Suprapubic skin (tissue), 4 donors: ENCODE data around the gene RSRP1. TPM values are rescaled to one million over a fixed set of nuclear protein-coding genes. Genes with fewer than 3 reads are reported as not detected.

Experiments used
- DNase-seq, 2 donors: peaks; one replicate each; pipeline ENCODE4 v3.0.0-alpha.2; 2019; ENCODE audit warnings: low spot score in 2 of 2
- H3K27ac ChIP-seq: fragments of 200-600 bp; sonication (generic); one replicate; pipeline ENCODE4 v1.5.1; 2019
- H3K27me3 ChIP-seq: fragments of 200-600 bp; sonication (generic); one replicate; pipeline ENCODE4 v1.5.1; 2019
- H3K36me3 ChIP-seq: fragments of 200-600 bp; sonication (generic); one replicate; pipeline ENCODE4 v1.5.1; 2019
- H3K4me1 ChIP-seq: fragments of 200-600 bp; sonication (generic); one replicate; pipeline ENCODE4 v1.5.1; 2019
- H3K4me3 ChIP-seq: fragments of 200-600 bp; sonication (generic); one replicate; pipeline ENCODE4 v1.5.1; 2019; ENCODE audit warnings: mild to moderate bottlenecking
- H3K9me3 ChIP-seq: fragments of 200-600 bp; sonication (generic); one replicate; pipeline ENCODE4 v1.5.1; 2019
- CTCF ChIP-seq, 2 donors: fragments of 200-600 bp in 1 of 2; fragments of 450-650 bp in 1 of 2; sonication (generic) in 1 of 2; IDR thresholded peaks; one replicate each; pipeline ENCODE4 v1.5.1; 2016 to 2019; ENCODE audit warnings: antibody characterized with exemption in 2 of 2, mild to moderate bottlenecking in 1 of 2, moderate library complexity in 1 of 2
- EP300 ChIP-seq: sonication (generic); formaldehyde crosslinking; IDR thresholded peaks from one replicate; pipeline ENCODE4 v1.6.1; 2017; ENCODE audit warnings: antibody characterized with exemption
- POLR2A ChIP-seq, 2 donors: fragments of 450-650 bp; IDR thresholded peaks; one replicate each; pipeline ENCODE4 v1.6.1; 2017; ENCODE audit warnings: antibody characterized with exemption in 2 of 2, mild to moderate bottlenecking in 2 of 2, moderate library complexity in 2 of 2
- POLR2AphosphoS5 ChIP-seq, 3 donors: sonication (generic); formaldehyde crosslinking; IDR thresholded peaks; one replicate each; pipeline ENCODE4 v1.6.1; 2017; ENCODE audit warnings: antibody characterized with exemption in 3 of 3
- WGBS: methylation state at CpG from one replicate; pipeline ENCODE4 v1.1.5; 2018; 5-methylcytosine and 5-hydroxymethylcytosine counted together
- total RNA-seq, 4 donors: library from RNA; depleted of rRNA; stranded (reverse); fragments of >200 nt; gene quantifications; one replicate each; pipeline ENCODE4 v1.1.0, GENCODE V29; 2016

RSRP1 gene
- total RNA-seq, 4 donors from 2014 or later = 78.9 to 304 (median 120) TPM

- DNase-seq = no peak
- Histone ChIP-seq H3K9me3 (no peaks in the 10 kb centered on the region), H3K4me1 (peaks cover 31% of the 10 kb centered on the region), H3K27ac (peak overlapping the region; percentile 83), H3K4me3 (peak overlapping the region; percentile 2), H3K27me3 (peaks cover 1% of the 10 kb centered on the region), H3K36me3 (no peaks in the 10 kb centered on the region)
- TF ChIP-seq POLR2AphosphoS5 (IDR thresholded peaks at IDR 0.05) = no peak
- no peak for TF ChIP-seq CTCF (IDR thresholded peaks at IDR 0.05)
- no peak for TF ChIP-seq POLR2A (IDR thresholded peaks at IDR 0.05)
- no peak for TF ChIP-seq EP300
- WGBS = 21% methylated on average over 11 of the region's 11 CpGs
Measured at GRCh38 chr1:25197982-25198662, 49.1 kb downstream of the RSRP1 start.

GRCh38 chr1:25197235-25197975 lies 49.8 kb downstream of the RSRP1 start:
- no peak for DNase-seq
- Histone ChIP-seq H3K9me3 (no peaks in the 10 kb centered on the region), H3K36me3 (no peaks in the 10 kb centered on the region), H3K27me3 (peaks cover 4% of the 10 kb centered on the region), H3K4me3 (no peak overlapping the region), H3K4me1 (peaks cover 31% of the 10 kb centered on the region), H3K27ac (peak overlapping the region; percentile 83)
- WGBS = 67% methylated on average over 17 of the region's 20 CpGs
- TF ChIP-seq CTCF (IDR thresholded peaks at IDR 0.05) (no peak), EP300 (no peak), POLR2A (IDR thresholded peaks at IDR 0.05) (no peak), POLR2AphosphoS5 (IDR thresholded peaks at IDR 0.05) (no peak)

GRCh38 chr1:25196830-25197229 lies 50.4 kb downstream of the RSRP1 start:
- Histone ChIP-seq H3K4me3 (no peak overlapping the region), H3K4me1 (peaks cover 31% of the 10 kb centered on the region), H3K27me3 (peaks cover 4% of the 10 kb centered on the region), H3K9me3 (no peaks in the 10 kb centered on the region), H3K36me3 (no peaks in the 10 kb centered on the region), H3K27ac (peak overlapping the region; percentile 83)
- DNase-seq = no peak
- 86% methylated on average over 6 of the region's 7 CpGs for WGBS
- no peak for TF ChIP-seq CTCF (IDR thresholded peaks at IDR 0.05)
- no peak for TF ChIP-seq POLR2A (IDR thresholded peaks at IDR 0.05)
- TF ChIP-seq POLR2AphosphoS5 (IDR thresholded peaks at IDR 0.05) = no peak
- TF ChIP-seq EP300 = no peak

GRCh38 chr1:25195835-25196234 lies 51.4 kb downstream of the RSRP1 start:
- Histone ChIP-seq H3K4me3 (no peak overlapping the region), H3K9me3 (no peaks in the 10 kb centered on the region), H3K36me3 (no peaks in the 10 kb centered on the region), H3K27me3 (peaks cover 4% of the 10 kb centered on the region), H3K4me1 (peaks cover 31% of the 10 kb centered on the region), H3K27ac (no peak overlapping the region)
- no peak for DNase-seq
- TF ChIP-seq POLR2AphosphoS5 (IDR thresholded peaks at IDR 0.05) (no peak), CTCF (IDR thresholded peaks at IDR 0.05) (no peak)
- WGBS = 89% methylated on average over 6 of the region's 6 CpGs

GRCh38 chr1:25194572-25195020 lies 52.7 kb downstream of the RSRP1 start:
- TF ChIP-seq POLR2AphosphoS5 (IDR thresholded peaks at IDR 0.05) (no peak), POLR2A (IDR thresholded peaks at IDR 0.05) (no peak)
- no peak for DNase-seq
- 53% methylated on average over 10 of the region's 17 CpGs for WGBS

More at GRCh38 chr1:25194572-25195020, 52.7 kb downstream of the RSRP1 start:
- H3K36me3 ChIP-seq = no peaks in the 10 kb centered on the region
- H3K4me3 ChIP-seq = no peak overlapping the region
- no peaks in the 10 kb centered on the region for H3K9me3 ChIP-seq
- no peak overlapping the region for H3K27ac ChIP-seq
- peaks cover 25% of the 10 kb centered on the region for H3K4me1 ChIP-seq
- H3K27me3 ChIP-seq = peaks cover 4% of the 10 kb centered on the region
